Islet precursor cell (in vitro differentiated cells): ENCODE results near the gene SYCE1L.
A peak's percentile ranks its signal among the peaks of the same experiment; 100 is the strongest.
"Not testable (repeated sequence)": the region's sequence is repeated elsewhere in the genome, so short reads cannot be mapped to it uniquely, and the experiment has no call there.

ENCODE experiments used
- DNase-seq: peaks from one replicate; pipeline ENCODE4 v3.0.0-alpha.2; 2018

Gene SYCE1L

GRCh38 chr16:77206533-77206932, 7.3 kb downstream of the SYCE1L start:
- DNase-seq: no peak

GRCh38 chr16:77207030-77207429, 7.8 kb downstream of the SYCE1L start:
- DNase-seq: no peak

- DNase-seq: no peak
Measured at GRCh38 chr16:77208382-77208781, 9.2 kb downstream of the SYCE1L start.

GRCh38 chr16:77211880-77212740, 12.9 kb downstream of the SYCE1L start:
- peak; percentile 94 for DNase-seq

GRCh38 chr16:77212741-77213541, 13.7 kb downstream of the SYCE1L start:
- DNase-seq: peak; percentile 87

DNA sequence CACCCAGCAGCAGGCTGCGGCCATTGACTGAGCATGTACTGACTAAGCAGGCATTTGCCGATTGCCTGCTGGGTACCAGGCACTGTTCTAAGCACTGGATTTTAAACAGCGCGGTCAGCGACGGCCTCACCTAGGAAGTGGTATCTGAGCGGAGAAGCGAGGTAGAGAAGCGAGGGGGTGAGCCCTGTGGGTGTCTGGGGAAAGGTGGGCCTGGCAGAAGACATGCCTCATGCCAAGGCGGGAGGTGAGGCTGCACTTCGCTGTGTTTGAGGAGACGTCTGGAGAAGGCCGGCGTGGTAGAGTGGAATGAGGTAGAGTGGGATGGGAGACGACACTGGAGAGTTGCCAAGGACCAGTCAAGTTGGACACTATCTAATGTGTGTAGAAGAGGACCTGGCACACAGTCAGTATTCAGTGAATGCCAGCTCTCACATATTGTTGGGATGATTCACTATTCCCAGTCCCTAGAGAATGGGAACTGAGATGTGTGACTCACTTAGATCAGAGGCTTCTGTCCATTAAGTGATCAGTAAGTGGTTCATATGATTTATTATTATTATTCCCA, 14.4 kb downstream of the SYCE1L start:
- peak; percentile 72 for DNase-seq

DNA sequence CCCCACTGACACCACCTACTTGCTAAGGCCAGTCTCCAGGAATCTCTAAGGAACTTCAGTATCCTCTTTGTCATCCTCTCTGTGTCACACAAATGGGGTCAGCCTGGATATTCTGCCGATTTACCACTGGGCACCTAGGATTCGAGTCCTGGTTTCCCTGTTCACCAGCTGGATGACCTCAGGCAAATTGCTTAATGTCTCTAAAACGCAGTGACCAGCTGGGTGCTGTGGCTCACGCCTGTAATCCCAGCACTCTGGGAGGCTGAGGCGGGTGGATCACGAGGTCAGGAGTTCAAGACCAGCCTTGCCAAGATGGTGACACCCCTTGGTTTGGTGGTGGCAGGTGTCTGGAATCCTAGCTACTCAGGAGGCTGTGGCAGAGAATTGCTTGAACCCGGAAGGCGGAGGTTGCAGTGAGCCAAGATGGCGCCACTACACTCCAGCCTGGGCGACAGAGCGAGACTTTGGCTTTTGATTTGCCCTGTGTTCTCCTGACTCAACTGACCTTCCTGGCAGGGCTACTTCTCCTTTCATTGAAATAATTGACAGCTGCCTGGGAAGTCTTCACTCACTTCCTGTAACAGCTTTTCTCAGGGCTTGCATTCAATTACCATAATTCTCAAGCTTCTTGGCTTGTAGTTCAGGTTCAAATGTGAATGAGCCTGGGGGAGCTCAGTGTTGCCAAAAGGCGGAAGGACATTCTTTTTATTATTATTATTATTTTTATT, 15.4 kb downstream of the SYCE1L start:
- no peak for DNase-seq

DNA sequence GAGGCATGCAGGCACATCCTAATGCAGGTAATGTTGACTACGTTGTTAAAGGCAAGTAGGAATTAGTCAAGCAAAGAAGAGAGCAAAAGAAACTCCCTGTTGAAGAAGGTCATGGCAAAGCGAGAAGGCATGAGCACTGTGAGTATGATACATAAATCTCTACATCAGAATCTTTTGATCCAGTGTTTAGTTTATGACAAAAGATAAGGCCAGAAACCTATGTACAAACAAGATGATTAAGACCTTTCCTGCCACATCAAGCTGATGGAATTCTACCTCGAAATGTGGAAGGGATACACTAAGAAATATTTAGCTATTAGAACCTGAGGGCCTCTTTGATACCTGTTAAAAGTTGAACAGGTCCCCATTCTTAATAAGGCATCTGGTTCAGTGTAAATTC, 20.2 kb downstream of the SYCE1L start:
- DNase-seq: no peak

DNA sequence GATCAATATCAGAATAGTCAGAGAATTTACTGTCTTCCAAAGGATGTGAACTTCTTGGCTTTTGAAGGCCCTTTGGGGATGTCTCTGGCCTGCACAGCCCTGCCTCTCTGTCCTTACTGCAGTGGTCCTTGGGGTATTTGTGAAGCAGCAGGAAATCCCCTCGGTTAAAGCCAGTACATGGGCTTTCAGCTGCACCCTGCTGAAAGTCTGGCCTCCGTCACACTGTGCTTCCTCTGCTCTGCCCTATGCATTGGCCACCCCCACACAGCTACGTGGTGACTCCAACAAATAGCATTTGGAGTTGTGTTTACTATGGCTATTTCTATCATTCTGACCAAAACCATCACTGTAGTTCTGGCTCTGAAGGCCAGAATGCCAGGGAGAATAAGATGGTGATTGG, 21.2 kb downstream of the SYCE1L start:
- no peak for DNase-seq

GRCh38 chr16:77221482-77221881, 22.3 kb downstream of the SYCE1L start:
- DNase-seq: no peak

DNA sequence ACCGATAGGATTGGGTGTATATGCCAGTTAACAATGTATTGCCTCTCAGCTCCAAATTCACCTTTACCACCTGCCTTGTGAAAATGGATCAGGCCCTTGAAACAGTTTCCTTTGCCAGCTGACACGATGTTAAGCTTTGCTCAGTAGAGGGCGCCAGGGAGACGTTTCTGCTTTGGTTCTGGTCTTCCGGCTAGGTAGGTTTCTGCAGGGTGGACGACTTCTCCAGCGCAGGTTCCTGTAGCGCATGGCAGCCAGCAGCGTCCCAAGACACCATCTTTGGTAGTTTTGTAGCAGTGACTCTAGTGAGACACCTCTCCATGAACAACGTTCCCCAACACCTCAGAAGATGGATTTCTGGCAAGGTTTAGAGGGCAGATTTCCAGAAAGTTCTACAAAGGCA, 24.0 kb downstream of the SYCE1L start:
- peak; percentile 56 for DNase-seq

- DNase-seq: no peak
Measured at GRCh38 chr16:77225182-77225581, 26.0 kb downstream of the SYCE1L start.

DNA sequence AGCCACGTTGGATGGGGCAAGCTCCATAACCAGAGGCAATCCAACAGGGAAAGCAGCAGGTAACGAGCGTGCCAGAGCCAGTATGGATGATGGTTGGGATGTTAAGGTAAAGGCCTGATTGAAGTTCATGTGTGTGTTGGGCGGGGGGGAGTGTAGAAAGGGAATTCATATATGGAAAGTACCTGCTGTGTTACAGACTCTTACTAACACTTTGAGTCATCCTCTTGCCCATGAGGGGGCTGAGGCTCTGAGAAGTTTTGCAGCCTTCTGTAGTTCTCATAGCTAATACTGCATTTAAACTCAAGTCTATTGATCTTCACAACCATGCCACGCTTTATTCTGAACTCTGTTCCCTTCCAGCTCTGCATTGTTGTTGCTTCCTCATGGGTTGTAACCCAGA, 28.5 kb downstream of the SYCE1L start:
- DNase-seq: no peak

- DNase-seq: no peak
Measured at GRCh38 chr16:77231047-77231446, 31.8 kb downstream of the SYCE1L start.

DNA sequence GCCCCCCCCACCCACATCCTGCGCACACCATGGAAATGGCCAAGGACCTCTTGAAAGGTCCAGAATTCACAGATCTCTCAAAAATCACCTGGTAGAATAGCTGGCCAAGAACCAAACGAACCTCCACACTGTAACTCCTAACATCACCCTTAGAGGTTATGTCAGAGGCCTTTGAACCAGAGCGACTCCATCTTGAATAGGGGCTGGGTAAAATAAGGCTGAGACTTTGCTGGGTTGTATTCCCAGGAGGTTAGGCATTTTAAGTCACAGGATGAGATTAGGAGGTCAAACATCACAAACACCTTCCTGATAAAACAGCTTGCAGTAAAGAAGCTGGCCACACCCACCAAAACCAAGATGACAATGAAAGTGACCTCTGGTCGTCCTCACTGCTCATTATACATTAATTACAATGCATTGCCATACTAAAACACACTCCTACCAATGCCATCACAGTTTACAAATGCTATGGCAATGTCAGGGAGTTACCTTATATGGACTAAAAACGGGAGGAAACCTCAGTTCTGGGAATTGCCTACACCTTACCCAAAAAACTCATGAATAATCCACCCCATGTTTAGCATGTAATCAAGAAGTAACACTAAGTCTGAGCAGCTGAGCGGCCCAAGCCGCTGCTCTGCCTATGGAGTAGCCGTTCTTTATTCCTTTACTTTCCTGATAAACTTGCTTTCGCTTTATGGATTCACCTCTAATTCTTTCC, 34.8 kb downstream of the SYCE1L start:
- DNase-seq: no peak

- no peak for DNase-seq
Measured at GRCh38 chr16:77234611-77235010, 35.4 kb downstream of the SYCE1L start.

- peak; percentile 92 for DNase-seq
Measured at GRCh38 chr16:77236063-77236511, 36.9 kb downstream of the SYCE1L start.

DNA sequence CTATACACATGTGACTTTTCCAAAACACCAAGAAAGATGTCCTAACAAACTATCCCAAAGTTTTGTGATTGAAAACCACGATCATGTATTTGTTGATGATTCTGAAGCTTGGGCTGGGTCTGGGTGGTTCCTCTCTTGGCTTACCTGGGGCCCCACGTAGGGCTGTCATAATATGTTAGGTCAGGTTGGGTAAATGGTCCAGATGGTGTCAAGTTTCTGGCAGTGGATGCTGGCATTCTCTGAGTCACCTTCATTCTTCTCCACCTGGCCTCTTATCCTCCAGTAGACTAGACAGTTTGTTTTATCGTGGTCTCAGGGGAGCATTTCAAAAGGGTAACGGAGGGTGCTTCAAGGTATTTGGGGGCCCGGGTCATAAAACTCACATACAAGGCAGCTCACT, 39.4 kb downstream of the SYCE1L start:
- DNase-seq: no peak

GRCh38 chr16:77242471-77242870, 43.3 kb downstream of the SYCE1L start:
- DNase-seq: not testable (repeated sequence)

GRCh38 chr16:77246150-77246549, 46.9 kb downstream of the SYCE1L start:
- DNase-seq: no peak

GRCh38 chr16:77250400-77250799, 51.2 kb downstream of the SYCE1L start:
- DNase-seq: no peak
